Lower leg skin (tissue), 4 donors: Measurements from ENCODE around the gene DAGLB. TPM values are rescaled to one million over a fixed set of nuclear protein-coding genes. Genes with fewer than 3 reads are reported as not detected.

Experiments used
- DNase-seq, 2 donors: peaks; one replicate each; pipeline ENCODE4 v3.0.0-alpha.2; 2019; ENCODE audit warnings: low spot score in 2 of 2
- H3K4me3 ChIP-seq: fragments of 200-600 bp; sonication (generic); 2 replicates; pipeline ENCODE4 v1.5.1; 2017; ENCODE audit warnings: mild to moderate bottlenecking, low read depth; ENCODE audit not compliant: poor library complexity, severe bottlenecking
- CTCF ChIP-seq, 3 donors: fragments of 450-650 bp; IDR thresholded peaks; one replicate each; pipeline ENCODE4 v1.5.1; 2016; ENCODE audit warnings: antibody characterized with exemption in 3 of 3, mild to moderate bottlenecking in 3 of 3, moderate library complexity in 2 of 3
- POLR2A ChIP-seq, 2 donors: fragments of 450-650 bp; IDR thresholded peaks; one replicate each; pipeline ENCODE4 v1.6.1; 2016 to 2017; ENCODE audit warnings: antibody characterized with exemption in 2 of 2, mild to moderate bottlenecking in 1 of 2, moderate library complexity in 1 of 2
- WGBS, 2 donors: methylation state at CpG; one replicate each; pipeline ENCODE4 v1.1.5; 2018; 5-methylcytosine and 5-hydroxymethylcytosine counted together
- intact Hi-C: fragments of 100-400 bp; cut with DNase I; formaldehyde crosslinking; loops from one replicate; pipeline ENCODE4 v1.15.0; 2023; ENCODE audit warnings: low total_unique reads
- total RNA-seq, 4 donors: library from RNA; depleted of rRNA; stranded (reverse); fragments of >200 nt; gene quantifications; one replicate each; pipeline ENCODE4 v1.1.0, GENCODE V29; 2016

Gene DAGLB
- total RNA-seq, 4 donors from 2014 or later, result 26.1 to 35.9 (median 27.5) TPM

GRCh38 chr7:6430271-6430940, 17.3 kb downstream of the DAGLB start:
- DNase-seq, result no peak
- TF ChIP-seq CTCF (IDR thresholded peaks at IDR 0.05) (no peak), POLR2A (IDR thresholded peaks at IDR 0.05) (no peak)
- intact Hi-C loops, result no loop called here
- H3K4me3 ChIP-seq, result no peak overlapping the region
- 83 to 88% methylated on average over 10 of the region's 10 CpGs for WGBS, 2 donors

GRCh38 chr7:6425948-6426347, 21.8 kb downstream of the DAGLB start:
- TF ChIP-seq POLR2A (IDR thresholded peaks at IDR 0.05), result no peak
- TF ChIP-seq CTCF (IDR thresholded peaks at IDR 0.05), result no peak
- H3K4me3 ChIP-seq, result no peak overlapping the region
- intact Hi-C loops, result no loop called here
- no peak for DNase-seq
- WGBS, 2 donors, result 76 to 89% methylated on average over 15 of the region's 15 CpGs

- WGBS, 2 donors, result 44 to 56% methylated on average over 18 of the region's 18 CpGs
- intact Hi-C loops, result no loop called here
- peak in 1 of 2 donors; percentile 59 for DNase-seq
- H3K4me3 ChIP-seq, result no peak overlapping the region
- TF ChIP-seq CTCF (IDR thresholded peaks at IDR 0.05) (no peak), POLR2A (IDR thresholded peaks at IDR 0.05) (no peak)
These were observed 23.6 kb downstream of the DAGLB start for GRCh38 chr7:6423942-6424701.

GRCh38 chr7:6422926-6423632, 24.7 kb downstream of the DAGLB start:
- no peak for TF ChIP-seq POLR2A (IDR thresholded peaks at IDR 0.05)
- TF ChIP-seq CTCF (IDR thresholded peaks at IDR 0.05), result no peak
- WGBS, 2 donors, result 87 to 93% methylated on average over 18 of the region's 18 CpGs

GRCh38 chr7:6422095-6422494, 25.7 kb downstream of the DAGLB start:
- H3K4me3 ChIP-seq, result no peak overlapping the region
- WGBS, 2 donors, result 91 to 92% methylated on average over 16 of the region's 16 CpGs
- no peak for TF ChIP-seq CTCF (IDR thresholded peaks at IDR 0.05)
- TF ChIP-seq POLR2A (IDR thresholded peaks at IDR 0.05), result no peak
- intact Hi-C loops, result no loop called here
- DNase-seq, result no peak

More at GRCh38 chr7:6422926-6423632, 24.7 kb downstream of the DAGLB start:
- no peak overlapping the region for H3K4me3 ChIP-seq
- DNase-seq, result no peak
- intact Hi-C loops, result no loop called here
